ENCODE measurements around the gene SUMO2. TPM values are rescaled to one million over a fixed set of nuclear protein-coding genes. Genes with fewer than 3 reads are reported as not detected.

SUMO2 gene
- total and polyA plus RNA-seq, 10 of the 15 experiments (the other 5 are each of a cell fraction or from before 2014, with no cell fraction given) = 163 to 803 (median 555) TPM

DNA sequence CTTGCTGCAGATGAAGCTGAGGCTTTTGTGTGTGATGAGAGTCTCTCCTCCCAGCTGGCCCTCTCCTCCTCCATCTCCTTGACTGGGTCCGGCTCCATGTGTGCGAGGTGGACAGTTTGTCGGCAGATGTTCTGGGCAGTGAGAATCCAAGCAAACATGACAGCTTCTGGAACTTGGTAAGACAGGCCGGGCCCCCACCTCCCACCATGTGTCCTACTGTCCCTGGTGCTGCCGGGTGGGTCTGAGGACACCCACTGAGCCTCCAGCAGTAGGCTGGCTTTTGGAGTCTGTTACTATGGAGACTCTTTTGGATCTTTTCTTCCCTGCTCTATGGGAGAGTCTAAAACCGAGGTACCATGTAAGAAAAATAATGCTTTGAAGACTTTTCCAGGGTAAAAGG lies 35.4 kb upstream of the SUMO2 start (continued):
- TF ChIP-seq, protein P1, sequence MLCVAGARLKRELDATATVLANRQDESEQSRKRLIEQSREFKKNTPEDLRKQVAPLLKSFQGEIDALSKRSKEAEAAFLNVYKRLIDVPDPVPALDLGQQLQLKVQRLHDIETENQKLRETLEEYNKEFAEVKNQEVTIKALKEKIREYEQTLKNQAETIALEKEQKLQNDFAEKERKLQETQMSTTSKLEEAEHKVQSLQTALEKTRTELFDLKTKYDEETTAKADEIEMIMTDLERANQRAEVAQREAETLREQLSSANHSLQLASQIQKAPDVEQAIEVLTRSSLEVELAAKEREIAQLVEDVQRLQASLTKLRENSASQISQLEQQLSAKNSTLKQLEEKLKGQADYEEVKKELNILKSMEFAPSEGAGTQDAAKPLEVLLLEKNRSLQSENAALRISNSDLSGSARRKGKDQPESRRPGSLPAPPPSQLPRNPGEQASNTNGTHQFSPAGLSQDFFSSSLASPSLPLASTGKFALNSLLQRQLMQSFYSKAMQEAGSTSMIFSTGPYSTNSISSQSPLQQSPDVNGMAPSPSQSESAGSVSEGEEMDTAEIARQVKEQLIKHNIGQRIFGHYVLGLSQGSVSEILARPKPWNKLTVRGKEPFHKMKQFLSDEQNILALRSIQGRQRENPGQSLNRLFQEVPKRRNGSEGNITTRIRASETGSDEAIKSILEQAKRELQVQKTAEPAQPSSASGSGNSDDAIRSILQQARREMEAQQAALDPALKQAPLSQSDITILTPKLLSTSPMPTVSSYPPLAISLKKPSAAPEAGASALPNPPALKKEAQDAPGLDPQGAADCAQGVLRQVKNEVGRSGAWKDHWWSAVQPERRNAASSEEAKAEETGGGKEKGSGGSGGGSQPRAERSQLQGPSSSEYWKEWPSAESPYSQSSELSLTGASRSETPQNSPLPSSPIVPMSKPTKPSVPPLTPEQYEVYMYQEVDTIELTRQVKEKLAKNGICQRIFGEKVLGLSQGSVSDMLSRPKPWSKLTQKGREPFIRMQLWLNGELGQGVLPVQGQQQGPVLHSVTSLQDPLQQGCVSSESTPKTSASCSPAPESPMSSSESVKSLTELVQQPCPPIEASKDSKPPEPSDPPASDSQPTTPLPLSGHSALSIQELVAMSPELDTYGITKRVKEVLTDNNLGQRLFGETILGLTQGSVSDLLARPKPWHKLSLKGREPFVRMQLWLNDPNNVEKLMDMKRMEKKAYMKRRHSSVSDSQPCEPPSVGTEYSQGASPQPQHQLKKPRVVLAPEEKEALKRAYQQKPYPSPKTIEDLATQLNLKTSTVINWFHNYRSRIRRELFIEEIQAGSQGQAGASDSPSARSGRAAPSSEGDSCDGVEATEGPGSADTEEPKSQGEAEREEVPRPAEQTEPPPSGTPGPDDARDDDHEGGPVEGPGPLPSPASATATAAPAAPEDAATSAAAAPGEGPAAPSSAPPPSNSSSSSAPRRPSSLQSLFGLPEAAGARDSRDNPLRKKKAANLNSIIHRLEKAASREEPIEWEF (IDR thresholded peaks at IDR 0.05; ENCODE audit: insufficient replicate concordance, low read depth, low read length) = no peak
- TF ChIP-seq ZNF687 (IDR thresholded peaks at IDR 0.05) (no peak), SMAD1 (IDR thresholded peaks at IDR 0.05; ENCODE audit: low read depth, partially characterized antibody) (no peak), POU2F2 (IDR thresholded peaks at IDR 0.05; ENCODE audit: borderline replicate concordance, low read depth, low read length) (no peak), SREBF2 (IDR thresholded peaks at IDR 0.05; ENCODE audit: low read length) (no peak), SRF (IDR thresholded peaks at IDR 0.05; ENCODE audit: low read depth in 2 of 2, low read length in 2 of 2) (no peak), RELA (IDR thresholded peaks at IDR 0.05; ENCODE audit: borderline replicate concordance, partially characterized antibody) (no peak), RAD51 (IDR thresholded peaks at IDR 0.05) (no peak), EP300 (IDR thresholded peaks at IDR 0.05; ENCODE audit: borderline replicate concordance in 1 of 2, control insufficient read depth in 1 of 2, low read depth in 2 of 2, low read length in 2 of 2) (no peak), ETV6 (conservative IDR thresholded peaks at IDR 0.05 in 1 of 2, IDR thresholded peaks at IDR 0.05 in 1 of 2; ENCODE audit: borderline replicate concordance in 1 of 2, low read depth in 1 of 2) (no peak), GATAD2B (conservative IDR thresholded peaks at IDR 0.05; ENCODE audit: low read depth) (no peak), ZNF217 (IDR thresholded peaks at IDR 0.05) (no peak)
